KMS-11 (cell line): Measurements from ENCODE around the gene C1orf21.

Experiments used
- H2AFZ ChIP-seq: fragments of 200-600 bp; sonication (generic); 2 replicates; pipeline ENCODE4 v1.6.1; 2016; ENCODE audit warnings: antibody characterized with exemption, mixed run types, low read depth
- H3K27ac ChIP-seq: fragments of 200-600 bp; sonication (generic); 2 replicates; pipeline ENCODE4 v1.6.1; 2016; ENCODE audit warnings: mild to moderate bottlenecking, mixed run types
- H3K27me3 ChIP-seq: fragments of 200-600 bp; sonication (generic); 2 replicates; pipeline ENCODE4 v1.6.1; 2017; ENCODE audit warnings: mild to moderate bottlenecking, low read depth, mixed run types, moderate library complexity; ENCODE audit not compliant: insufficient read depth
- H3K36me3 ChIP-seq: fragments of 200-600 bp; sonication (generic); 2 replicates; pipeline ENCODE4 v1.6.1; 2017; ENCODE audit warnings: mild to moderate bottlenecking, mixed run types; ENCODE audit not compliant: insufficient read depth
- H3K4me1 ChIP-seq: fragments of 200-600 bp; sonication (generic); 2 replicates; pipeline ENCODE4 v1.6.1; 2016; ENCODE audit warnings: mild to moderate bottlenecking, low read depth, mixed run types; ENCODE audit not compliant: poor library complexity, severe bottlenecking
- H3K4me2 ChIP-seq: fragments of 200-600 bp; sonication (generic); 2 replicates; pipeline ENCODE4 v1.7.0; 2016; ENCODE audit warnings: mild to moderate bottlenecking, mixed run types
- H3K4me3 ChIP-seq: fragments of 200-600 bp; sonication (generic); IDR thresholded peaks from 2 replicates; pipeline ENCODE4 v1.6.1; 2017; ENCODE audit warnings: low read depth, low read length, mixed read lengths; ENCODE audit not compliant: insufficient read depth
- H3K79me2 ChIP-seq: fragments of 200-600 bp; sonication (generic); 2 replicates; pipeline ENCODE4 v1.6.1; 2016; ENCODE audit warnings: low read depth, mixed run types; ENCODE audit not compliant: insufficient read depth
- H3K9ac ChIP-seq: fragments of 200-600 bp; sonication (generic); 2 replicates; pipeline ENCODE4 v1.6.1; 2016; ENCODE audit warnings: mild to moderate bottlenecking, mixed run types
- H4K20me1 ChIP-seq: fragments of 200-600 bp; sonication (generic); 2 replicates; pipeline ENCODE4 v1.6.1; 2016; ENCODE audit warnings: mild to moderate bottlenecking, mixed run types; ENCODE audit not compliant: insufficient read depth
- TF ChIP-seq, protein P1 (sequence below): fragments of 200-600 bp; sonication (generic); conservative IDR thresholded peaks from 2 replicates; pipeline ENCODE4 v1.6.1; 2017; ENCODE audit warnings: low read depth, mild to moderate bottlenecking, antibody characterized with exemption, low read length, moderate library complexity, mixed read lengths

Gene C1orf21

DNA sequence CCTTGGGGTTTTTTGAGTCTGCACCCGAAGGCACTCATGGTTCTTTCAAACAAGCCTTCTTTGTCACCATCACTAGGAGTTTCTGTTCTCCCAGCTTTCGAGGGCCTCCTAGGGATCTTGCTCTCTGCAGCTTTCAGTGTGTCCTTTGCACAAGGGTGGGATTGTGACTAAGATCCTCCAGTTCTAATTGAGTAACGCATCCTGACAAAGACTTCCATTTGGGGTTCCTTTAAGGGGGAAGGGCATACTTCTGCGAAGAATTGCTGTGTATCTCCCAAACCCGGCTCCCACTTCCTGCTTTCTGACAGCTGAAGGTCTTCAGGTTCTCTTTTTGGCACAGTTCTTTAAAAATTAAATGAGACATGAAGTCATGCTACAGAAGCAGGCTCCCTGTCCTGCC, 228.5 kb downstream of the C1orf21 start:
- TF ChIP-seq, protein P1, sequence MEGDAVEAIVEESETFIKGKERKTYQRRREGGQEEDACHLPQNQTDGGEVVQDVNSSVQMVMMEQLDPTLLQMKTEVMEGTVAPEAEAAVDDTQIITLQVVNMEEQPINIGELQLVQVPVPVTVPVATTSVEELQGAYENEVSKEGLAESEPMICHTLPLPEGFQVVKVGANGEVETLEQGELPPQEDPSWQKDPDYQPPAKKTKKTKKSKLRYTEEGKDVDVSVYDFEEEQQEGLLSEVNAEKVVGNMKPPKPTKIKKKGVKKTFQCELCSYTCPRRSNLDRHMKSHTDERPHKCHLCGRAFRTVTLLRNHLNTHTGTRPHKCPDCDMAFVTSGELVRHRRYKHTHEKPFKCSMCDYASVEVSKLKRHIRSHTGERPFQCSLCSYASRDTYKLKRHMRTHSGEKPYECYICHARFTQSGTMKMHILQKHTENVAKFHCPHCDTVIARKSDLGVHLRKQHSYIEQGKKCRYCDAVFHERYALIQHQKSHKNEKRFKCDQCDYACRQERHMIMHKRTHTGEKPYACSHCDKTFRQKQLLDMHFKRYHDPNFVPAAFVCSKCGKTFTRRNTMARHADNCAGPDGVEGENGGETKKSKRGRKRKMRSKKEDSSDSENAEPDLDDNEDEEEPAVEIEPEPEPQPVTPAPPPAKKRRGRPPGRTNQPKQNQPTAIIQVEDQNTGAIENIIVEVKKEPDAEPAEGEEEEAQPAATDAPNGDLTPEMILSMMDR, result no peak
- Histone ChIP-seq H3K4me1 (no peaks in the 10 kb centered on the region), H4K20me1 (no peaks in the 10 kb centered on the region), H3K79me2 (no peaks in the 10 kb centered on the region), H3K4me3 (no peak overlapping the region), H2AFZ (no peak overlapping the region), H3K9ac (no peak overlapping the region), H3K4me2 (no peak overlapping the region), H3K27ac (no peak overlapping the region), H3K27me3 (no peaks in the 10 kb centered on the region), H3K36me3 (no peaks in the 10 kb centered on the region)

DNA sequence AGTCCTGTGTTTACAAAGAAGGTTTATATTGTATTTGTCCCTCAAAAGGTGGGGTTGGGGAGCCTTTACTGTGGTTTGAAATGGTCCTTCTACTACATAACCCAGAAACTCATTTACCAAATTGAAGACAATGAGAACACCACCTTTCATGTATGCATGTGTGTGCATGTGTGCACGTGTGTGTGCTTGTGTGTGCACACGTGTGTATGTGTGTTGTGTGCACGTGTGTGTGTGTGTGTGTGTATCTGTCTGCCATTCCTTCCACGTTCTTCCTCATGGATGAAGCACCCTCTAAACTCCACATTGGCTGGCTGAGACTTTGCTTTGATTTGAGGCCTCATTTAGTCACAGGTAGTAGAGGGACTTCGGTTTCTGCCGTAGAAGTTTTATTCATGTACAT, 229.7 kb downstream of the C1orf21 start:
- no peak overlapping the region for H3K27ac ChIP-seq
- H2AFZ ChIP-seq, result no peak overlapping the region
- no peak overlapping the region for H3K4me2 ChIP-seq
- H3K79me2 ChIP-seq, result no peaks in the 10 kb centered on the region
- no peak overlapping the region for H3K4me3 ChIP-seq
- TF ChIP-seq, protein P1, result no peak
- H3K9ac ChIP-seq, result no peak overlapping the region
- no peaks in the 10 kb centered on the region for H3K27me3 ChIP-seq
- H4K20me1 ChIP-seq, result no peaks in the 10 kb centered on the region
- H3K4me1 ChIP-seq, result no peaks in the 10 kb centered on the region
- no peaks in the 10 kb centered on the region for H3K36me3 ChIP-seq

GRCh38 chr1:184617433-184618029, 230.7 kb downstream of the C1orf21 start:
- no peak overlapping the region for H3K9ac ChIP-seq
- H3K27ac ChIP-seq, result no peak overlapping the region
- no peak overlapping the region for H3K4me2 ChIP-seq
- H3K36me3 ChIP-seq, result no peaks in the 10 kb centered on the region
- no peak overlapping the region for H3K4me3 ChIP-seq
- H3K4me1 ChIP-seq, result no peaks in the 10 kb centered on the region
- no peaks in the 10 kb centered on the region for H4K20me1 ChIP-seq
- no peak overlapping the region for H2AFZ ChIP-seq
- TF ChIP-seq, protein P1, result no peak
- H3K79me2 ChIP-seq, result no peaks in the 10 kb centered on the region
- no peaks in the 10 kb centered on the region for H3K27me3 ChIP-seq

DNA sequence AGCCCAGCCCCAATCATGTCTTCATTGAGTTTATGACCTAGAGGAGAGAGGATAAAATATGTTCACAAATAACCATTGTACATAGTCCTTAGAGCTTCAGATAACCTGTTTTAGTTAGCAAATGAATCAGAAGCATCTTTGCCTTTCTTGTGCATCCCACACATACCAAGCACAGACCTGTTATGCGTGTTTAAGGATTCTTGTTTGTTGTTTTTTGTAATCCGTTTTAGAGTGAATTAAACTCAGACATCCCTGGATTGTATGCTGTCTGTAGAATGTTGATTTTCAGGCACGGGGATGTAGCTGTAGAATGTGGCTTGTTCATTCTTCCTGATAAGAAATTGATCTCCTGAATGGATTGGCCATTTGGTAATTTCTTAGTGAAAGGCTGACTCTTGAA, 232.0 kb downstream of the C1orf21 start:
- no peaks in the 10 kb centered on the region for H3K79me2 ChIP-seq
- no peak overlapping the region for H3K9ac ChIP-seq
- H3K4me3 ChIP-seq, result no peak overlapping the region
- H4K20me1 ChIP-seq, result no peaks in the 10 kb centered on the region
- TF ChIP-seq, protein P1, result no peak
- H3K4me2 ChIP-seq, result no peak overlapping the region
- H2AFZ ChIP-seq, result no peak overlapping the region
- H3K36me3 ChIP-seq, result no peaks in the 10 kb centered on the region
- H3K27ac ChIP-seq, result no peak overlapping the region
- no peaks in the 10 kb centered on the region for H3K4me1 ChIP-seq
- no peaks in the 10 kb centered on the region for H3K27me3 ChIP-seq
